Activated CD8-positive, alpha-beta memory T cell treated with anti-CD3 and anti-CD28 coated beads for 4 hours (primary cell): Measurements from ENCODE around the gene CCDC92.

Experiments used
- DNase-seq, 2 donors: peaks; one replicate each; pipeline ENCODE4 v3.0.0-alpha.2; 2020; ENCODE audit warnings: low read depth in 2 of 2

CCDC92 gene

GRCh38 chr12:123889848-123890535 lies 82.6 kb downstream of the CCDC92 start:
- DNase-seq: no peak

- DNase-seq: no peak
These were observed 83.6 kb downstream of the CCDC92 start for GRCh38 chr12:123888989-123889388.

GRCh38 chr12:123886931-123887582 lies 85.6 kb downstream of the CCDC92 start:
- no peak for DNase-seq

- no peak for DNase-seq
These were observed 86.4 kb downstream of the CCDC92 start for GRCh38 chr12:123886258-123886657.
